ENCODE measurements around the gene ZFR2.

- TF ChIP-seq POLR2AphosphoS5 (IDR thresholded peaks at IDR 0.05; ENCODE audit: low read depth, low read length): no peak
- TF ChIP-seq TAF1 (IDR thresholded peaks at IDR 0.05; ENCODE audit: borderline replicate concordance, insufficient read depth, low read length): no peak
Observed at GRCh38 chr19:3857449-3858003, 11.3 kb downstream of the ZFR2 start.
